Fibroblast of skin of back (primary cell): ENCODE data around the gene XBP1. TPM values are rescaled to one million over a fixed set of nuclear protein-coding genes. Genes with fewer than 3 reads are reported as not detected.
"Not testable (repeated sequence)": the region's sequence is repeated elsewhere in the genome, so short reads cannot be mapped to it uniquely, and the experiment has no call there.

Source experiments
- DNase-seq: peaks from one replicate; pipeline ENCODE4 v3.0.0-alpha.2; 2013
- polyA plus RNA-seq, 2 experiments: library from polyadenylated mRNA; unstranded; fragments of 120-200 nt; gene quantifications; one replicate each; pipeline ENCODE4 v1.2.1, GENCODE V29; 2013; ENCODE audit not compliant: insufficient read length in 2 of 2

Gene XBP1
- polyA plus RNA-seq (2013, experiment 1 of 2; ENCODE audit: insufficient read length): 182 TPM
- 138 TPM for polyA plus RNA-seq (2013, experiment 2 of 2; ENCODE audit: insufficient read length)

- DNase-seq: peak; percentile 94
Observed at GRCh38 chr22:28800308-28801041, at the start of gene XBP1. XBP1 (minus strand) TSS chr22:28800569.

DNA sequence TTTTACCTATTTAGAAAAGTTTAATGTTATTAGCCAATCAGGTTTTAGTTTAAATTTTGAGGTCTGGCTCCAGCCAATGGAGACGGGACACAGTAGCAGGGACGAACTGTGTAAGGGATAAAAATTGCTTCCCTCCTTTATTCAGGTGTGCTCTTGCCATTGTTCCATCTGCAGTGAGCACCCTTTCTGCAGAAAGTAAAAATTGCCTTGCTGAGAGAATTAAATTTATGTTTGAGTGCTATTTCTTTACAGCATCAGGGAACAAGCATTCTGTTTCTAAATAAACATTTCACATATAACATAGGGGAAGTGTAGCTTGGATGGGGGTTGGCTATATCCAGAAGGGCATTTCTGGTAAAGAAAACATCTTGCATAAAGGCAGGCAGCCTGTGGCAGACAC lies 46.6 kb upstream of the XBP1 start:
- no peak for DNase-seq

- not testable (repeated sequence) for DNase-seq
Observed at GRCh38 chr22:28844277-28844676, 43.9 kb upstream of the XBP1 start.

GRCh38 chr22:28843633-28844032 lies 43.3 kb upstream of the XBP1 start:
- no peak for DNase-seq

GRCh38 chr22:28841111-28841510 lies 40.7 kb upstream of the XBP1 start:
- DNase-seq: no peak

- DNase-seq: no peak
Observed at GRCh38 chr22:28838971-28839370, 38.6 kb upstream of the XBP1 start.

- DNase-seq: no peak
Observed at GRCh38 chr22:28837640-28838039, 37.3 kb upstream of the XBP1 start.

GRCh38 chr22:28835630-28836189 lies 35.3 kb upstream of the XBP1 start:
- no peak for DNase-seq

GRCh38 chr22:28833276-28833923 lies 33.0 kb upstream of the XBP1 start:
- no peak for DNase-seq

GRCh38 chr22:28832731-28833130 lies 32.4 kb upstream of the XBP1 start:
- DNase-seq: no peak

- no peak for DNase-seq
Observed at GRCh38 chr22:28831140-28832072, 31.0 kb upstream of the XBP1 start.

DNA sequence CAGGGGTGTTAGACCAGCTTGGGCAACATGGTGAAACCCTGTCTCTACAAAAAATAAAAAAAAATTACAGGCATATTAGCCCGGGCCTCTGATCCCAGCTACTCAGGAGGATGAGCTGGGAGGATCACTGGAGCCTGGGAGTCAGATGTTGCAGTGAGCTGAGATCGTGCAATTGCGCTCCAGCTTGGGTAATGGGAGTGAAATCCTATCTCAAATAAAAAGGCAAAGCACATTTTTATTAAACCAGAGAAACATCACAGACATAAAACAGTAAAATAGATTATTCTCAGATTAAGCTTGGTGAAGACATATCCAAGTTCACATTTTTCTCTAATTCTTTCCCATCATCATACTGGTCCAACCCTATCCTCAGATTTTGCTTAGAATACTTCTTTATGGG lies 30.1 kb upstream of the XBP1 start:
- DNase-seq: no peak

- DNase-seq: peak; percentile 62
Observed at GRCh38 chr22:28829358-28830181, 29.2 kb upstream of the XBP1 start.

DNA sequence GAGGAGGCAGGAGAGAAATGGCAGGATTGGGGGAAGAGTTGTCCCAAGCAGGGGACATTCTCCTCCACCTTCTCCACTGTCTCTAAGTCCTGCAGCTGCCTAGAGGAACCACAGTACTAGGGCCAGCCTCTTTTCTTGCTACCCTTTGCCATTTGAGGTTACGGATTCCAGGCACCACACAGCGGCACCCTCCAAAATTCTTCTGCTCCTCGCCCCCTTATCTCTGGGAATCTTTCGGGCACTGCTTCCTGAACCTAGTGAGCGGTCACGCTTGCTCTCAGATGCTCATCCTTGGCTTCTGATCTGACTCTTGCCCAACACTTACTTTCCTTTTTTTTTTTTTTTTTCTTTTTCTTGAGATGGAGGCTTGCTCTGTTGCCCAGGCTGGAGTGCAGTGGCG lies 26.6 kb upstream of the XBP1 start:
- no peak for DNase-seq

DNA sequence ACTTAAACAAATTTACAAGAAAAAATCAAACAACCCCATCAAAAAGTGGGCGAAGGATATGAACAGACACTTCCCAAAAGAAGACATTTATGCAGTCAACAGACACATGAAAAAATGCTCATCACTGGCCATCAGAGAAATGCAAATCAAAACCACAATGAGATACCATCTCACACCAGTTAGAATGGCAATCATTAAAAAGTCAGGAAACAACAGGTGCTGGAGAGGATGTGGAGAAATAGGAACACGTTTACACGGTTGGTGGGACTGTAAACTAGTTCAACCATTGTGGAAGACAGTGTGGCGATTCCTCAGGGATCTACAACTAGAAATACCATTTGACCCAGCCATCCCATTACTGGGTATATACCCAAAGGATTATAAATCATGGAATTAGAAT lies 26.1 kb upstream of the XBP1 start:
- DNase-seq: not testable (repeated sequence)

DNA sequence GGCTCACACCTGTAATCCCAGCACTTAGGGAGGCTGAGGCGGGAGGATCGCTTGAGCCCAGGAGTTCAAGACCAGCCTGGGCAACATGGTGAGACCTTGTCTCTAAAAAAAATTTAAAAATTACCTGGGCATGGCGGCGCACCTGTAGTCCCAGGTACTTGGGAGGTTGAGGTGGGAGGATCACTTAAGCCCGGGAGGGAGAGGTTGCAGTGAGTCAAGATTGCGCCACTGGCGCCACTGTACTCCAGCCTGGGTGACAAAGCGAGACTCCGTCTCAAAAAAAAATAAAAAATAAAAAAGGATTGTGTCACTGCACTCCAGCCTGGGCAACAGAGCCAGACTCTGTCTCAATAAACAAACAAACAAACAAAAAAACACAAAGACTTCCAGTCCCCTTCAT lies 24.1 kb upstream of the XBP1 start:
- not testable (repeated sequence) for DNase-seq

DNA sequence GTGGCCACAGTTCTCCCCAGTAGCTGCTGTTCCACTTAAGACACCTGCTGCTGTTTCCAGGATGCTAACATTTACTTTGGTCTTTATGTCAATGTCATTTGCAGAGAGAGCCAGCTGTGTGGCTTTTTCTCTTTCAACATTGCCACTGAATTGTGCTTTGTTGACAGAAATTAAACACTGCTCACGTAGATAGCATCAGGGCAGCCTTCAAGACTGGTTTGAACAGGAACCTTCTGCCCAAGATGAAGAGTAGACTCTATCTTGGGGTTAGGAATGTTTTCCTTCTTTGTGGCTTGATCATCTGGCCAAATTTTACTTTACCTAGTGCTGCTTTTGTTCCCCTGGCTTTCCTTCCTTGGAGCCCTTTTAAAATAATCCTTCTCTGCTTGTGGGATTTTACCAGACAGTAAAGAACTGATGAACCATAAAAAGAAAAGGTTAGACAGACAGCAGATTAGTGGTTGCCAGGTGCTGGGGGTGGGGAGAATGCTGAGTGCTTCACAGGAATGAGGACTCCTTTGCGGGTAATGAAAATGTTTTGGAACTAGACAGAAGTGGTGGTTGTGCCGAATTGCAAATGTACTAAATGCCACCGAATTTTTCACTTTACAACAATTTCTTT lies 22.7 kb upstream of the XBP1 start:
- DNase-seq: no peak

DNA sequence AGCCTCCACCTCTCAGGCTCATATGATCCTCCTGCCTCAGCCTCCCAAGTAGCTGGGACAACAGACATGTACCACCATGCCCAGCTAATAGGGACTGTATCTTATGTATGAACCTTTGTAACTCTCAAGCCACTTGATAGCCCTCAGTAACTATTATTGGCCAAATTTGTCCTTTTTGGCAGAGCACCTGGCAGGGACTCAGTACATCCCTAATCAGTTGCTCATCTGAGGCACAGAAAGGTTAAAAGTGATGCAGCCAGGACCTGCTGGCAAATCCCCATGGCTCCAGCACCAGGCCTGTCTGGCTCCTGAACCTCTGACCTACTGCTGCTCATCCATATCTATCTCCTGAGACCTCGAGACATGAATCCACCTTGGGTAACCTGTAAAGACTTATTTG lies 21.1 kb upstream of the XBP1 start:
- DNase-seq: no peak

DNA sequence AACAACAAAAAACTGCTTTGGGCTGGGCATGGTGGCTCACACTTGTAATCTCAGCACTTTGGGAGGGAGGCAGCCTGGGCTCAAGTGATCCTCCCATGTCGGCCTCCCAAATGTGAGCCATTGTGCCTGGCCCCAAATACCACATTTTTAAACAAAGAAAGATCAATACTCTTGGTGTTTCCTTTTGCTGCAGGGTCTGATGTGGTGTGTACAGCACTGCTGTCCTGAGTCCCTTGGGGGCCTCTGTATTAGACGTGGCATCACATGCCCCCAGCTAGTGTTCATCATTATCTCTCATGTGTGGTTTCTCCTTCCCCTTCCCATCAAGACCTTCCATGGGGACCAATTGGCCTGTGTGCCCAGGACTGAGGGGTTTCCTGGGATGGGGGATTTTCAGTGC lies 20.5 kb upstream of the XBP1 start:
- DNase-seq: no peak

DNA sequence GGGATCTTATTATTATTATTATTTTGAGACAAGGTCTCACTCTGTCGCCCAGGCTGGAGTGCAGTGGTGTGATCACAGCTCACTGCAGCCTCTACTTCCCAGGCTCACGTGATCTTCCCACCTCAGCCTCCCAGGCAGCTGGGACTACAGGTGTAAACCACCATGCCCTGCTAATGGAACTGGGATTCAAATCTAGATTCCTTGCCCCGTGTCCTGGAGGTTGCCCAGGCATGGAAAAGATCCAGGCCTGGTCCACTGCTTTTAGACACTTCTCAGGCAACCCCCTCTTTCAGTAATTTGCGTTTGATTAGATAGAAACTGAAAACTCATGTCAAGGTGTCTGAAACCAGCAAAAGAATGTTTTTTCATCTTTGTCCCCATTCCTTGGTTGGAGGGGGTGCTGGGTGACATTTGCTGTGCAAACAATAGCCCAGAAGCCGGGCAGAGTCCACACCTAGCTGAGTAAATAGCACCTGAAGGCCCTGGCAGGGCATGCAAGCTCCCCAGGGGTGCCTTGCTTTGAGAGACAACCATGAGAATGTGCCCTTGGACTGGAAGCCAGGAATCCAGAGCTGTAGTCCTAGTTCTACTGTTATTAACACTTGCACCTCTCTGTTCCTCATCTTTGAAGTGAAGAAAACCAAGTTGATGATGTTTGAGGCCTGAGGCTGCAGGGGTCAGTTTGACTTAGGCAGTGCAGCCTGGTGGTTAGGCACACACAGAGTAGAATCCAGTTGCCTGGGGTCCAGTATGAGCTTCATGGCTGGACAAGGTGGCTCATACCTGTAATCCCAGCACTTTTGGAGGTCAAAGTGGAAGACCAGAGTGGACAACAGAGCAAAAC lies 19.1 kb upstream of the XBP1 start:
- no peak for DNase-seq
